Activated naive CD4-positive, alpha-beta T cell treated with anti-CD3 and anti-CD28 coated beads, Interleukin-2, amount 50 U/mL, for 16 hours (primary cell): ENCODE measurements around the gene CD53.

ENCODE experiments used
- DNase-seq: peaks from one replicate; pipeline ENCODE4 v3.0.0-alpha.2; 2020

The CD53 gene

GRCh38 chr1:110877364-110877763, 4.4 kb downstream of the CD53 start:
- no peak for DNase-seq

- no peak for DNase-seq
These were observed 4.8 kb downstream of the CD53 start for GRCh38 chr1:110877776-110878175.

GRCh38 chr1:110878591-110878990, 5.6 kb downstream of the CD53 start:
- no peak for DNase-seq

- DNase-seq: no peak
These were observed 6.0 kb downstream of the CD53 start for GRCh38 chr1:110878993-110879392.

- peak; percentile 63 for DNase-seq
These were observed 7.0 kb downstream of the CD53 start for GRCh38 chr1:110879758-110880606.

GRCh38 chr1:110880708-110881374, 7.9 kb downstream of the CD53 start:
- peak; percentile 44 for DNase-seq

- DNase-seq: no peak
These were observed 15.1 kb downstream of the CD53 start for GRCh38 chr1:110888049-110888448.

- no peak for DNase-seq
These were observed 15.7 kb downstream of the CD53 start for GRCh38 chr1:110888641-110889040.

- DNase-seq: no peak
These were observed 17.7 kb downstream of the CD53 start for GRCh38 chr1:110890474-110891196.

- DNase-seq: no peak
These were observed 21.1 kb downstream of the CD53 start for GRCh38 chr1:110893908-110894490.

- no peak for DNase-seq
These were observed 23.1 kb downstream of the CD53 start for GRCh38 chr1:110896090-110896489.

GRCh38 chr1:110897681-110898080, 24.7 kb downstream of the CD53 start:
- no peak for DNase-seq

GRCh38 chr1:110898734-110899457, 25.9 kb downstream of the CD53 start:
- DNase-seq: no peak

GRCh38 chr1:110899458-110899843, 26.5 kb downstream of the CD53 start:
- no peak for DNase-seq

GRCh38 chr1:110902820-110903463, 30.0 kb downstream of the CD53 start:
- DNase-seq: no peak

- DNase-seq: no peak
These were observed 31.0 kb downstream of the CD53 start for GRCh38 chr1:110903853-110904500.

- no peak for DNase-seq
These were observed 39.8 kb downstream of the CD53 start for GRCh38 chr1:110912784-110913183.

GRCh38 chr1:110914676-110915075, 41.7 kb downstream of the CD53 start:
- no peak for DNase-seq

- DNase-seq: no peak
These were observed 42.9 kb downstream of the CD53 start for GRCh38 chr1:110915804-110916203.

- DNase-seq: no peak
These were observed 43.3 kb downstream of the CD53 start for GRCh38 chr1:110916274-110916668.

- no peak for DNase-seq
These were observed 43.8 kb downstream of the CD53 start for GRCh38 chr1:110916669-110917306.
